GM04503 (cell line): Measurements from ENCODE around the gene TMEM120B.

ENCODE experiments used
- DNase-seq: peaks from one replicate; pipeline ENCODE4 v3.0.0-alpha.2; 2012; ENCODE audit warnings: low read depth

Gene TMEM120B

DNA sequence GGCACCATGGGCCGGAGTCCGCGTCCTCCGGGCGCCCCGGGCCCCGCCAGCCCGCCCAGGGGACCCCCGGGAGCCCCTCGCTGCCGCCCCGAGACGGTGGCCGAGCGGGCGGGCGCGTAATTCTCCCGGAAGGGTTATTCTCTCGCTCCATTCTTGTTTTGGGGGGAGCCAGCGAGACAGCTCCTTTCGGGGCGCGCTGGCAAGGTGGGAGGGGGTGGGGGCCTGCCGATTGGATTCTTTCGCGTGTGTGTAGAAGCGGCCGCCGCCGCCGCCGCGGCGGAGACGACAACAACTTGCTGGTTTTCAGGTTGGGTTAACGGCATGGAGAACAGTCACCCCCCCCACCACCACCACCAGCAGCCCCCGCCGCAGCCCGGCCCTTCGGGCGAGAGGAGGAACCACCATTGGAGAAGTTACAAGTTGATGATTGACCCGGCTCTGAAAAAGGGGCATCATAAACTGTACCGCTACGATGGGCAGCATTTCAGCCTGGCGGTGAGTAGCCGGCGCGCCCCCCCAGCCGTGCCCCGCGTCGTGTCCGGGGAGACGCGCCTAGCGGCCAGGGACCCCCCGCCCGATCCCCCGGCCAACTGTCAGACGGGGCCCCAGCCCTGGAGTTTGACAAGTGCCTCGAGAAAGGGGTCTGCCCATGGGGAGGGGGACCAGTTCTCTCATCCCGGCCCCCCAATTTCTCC lies 92.0 kb downstream of the TMEM120B start:
- DNase-seq = no peak

DNA sequence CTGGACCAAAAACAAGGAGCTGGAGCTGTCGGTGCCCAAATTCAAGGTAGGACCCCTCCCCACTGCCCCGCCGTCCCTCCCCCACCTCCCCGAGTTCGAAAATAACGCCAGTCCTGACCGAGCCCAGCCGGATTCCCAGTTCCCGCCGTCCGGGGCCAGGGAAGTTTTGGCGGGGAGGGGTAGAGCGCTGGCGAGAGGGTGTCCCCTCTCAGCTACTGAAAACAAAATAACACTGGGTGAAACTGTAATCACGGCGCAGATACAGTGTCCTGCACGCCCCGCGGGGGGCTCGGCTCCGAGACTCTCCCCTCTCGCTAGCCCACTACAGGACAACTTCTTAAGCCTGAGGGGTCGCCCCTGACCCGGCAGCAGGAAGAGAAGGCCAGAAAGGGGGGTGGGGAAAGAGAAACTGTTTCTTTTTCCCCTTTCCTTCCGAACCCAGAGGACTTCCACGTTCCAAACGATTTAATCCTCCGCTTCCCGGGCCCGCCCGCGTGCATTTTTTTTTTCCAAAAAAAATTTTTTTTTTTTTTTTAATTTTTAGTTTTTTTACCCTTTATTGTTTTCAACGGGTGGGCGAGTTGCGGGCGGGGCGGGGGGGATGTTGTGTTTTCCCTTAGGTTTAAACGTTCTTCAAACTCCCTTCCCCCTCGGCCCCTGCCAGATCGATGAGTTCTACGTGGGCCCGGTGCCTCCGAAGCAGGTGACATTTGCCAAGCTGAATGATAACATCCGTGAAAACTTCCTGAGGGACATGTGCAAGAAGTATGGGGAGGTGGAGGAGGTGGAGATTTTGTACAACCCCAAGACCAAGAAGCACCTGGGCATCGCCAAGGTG lies 92.8 kb downstream of the TMEM120B start:
- no peak for DNase-seq

- no peak for DNase-seq
These were observed 93.5 kb downstream of the TMEM120B start for GRCh38 chr12:121806009-121806545.

DNA sequence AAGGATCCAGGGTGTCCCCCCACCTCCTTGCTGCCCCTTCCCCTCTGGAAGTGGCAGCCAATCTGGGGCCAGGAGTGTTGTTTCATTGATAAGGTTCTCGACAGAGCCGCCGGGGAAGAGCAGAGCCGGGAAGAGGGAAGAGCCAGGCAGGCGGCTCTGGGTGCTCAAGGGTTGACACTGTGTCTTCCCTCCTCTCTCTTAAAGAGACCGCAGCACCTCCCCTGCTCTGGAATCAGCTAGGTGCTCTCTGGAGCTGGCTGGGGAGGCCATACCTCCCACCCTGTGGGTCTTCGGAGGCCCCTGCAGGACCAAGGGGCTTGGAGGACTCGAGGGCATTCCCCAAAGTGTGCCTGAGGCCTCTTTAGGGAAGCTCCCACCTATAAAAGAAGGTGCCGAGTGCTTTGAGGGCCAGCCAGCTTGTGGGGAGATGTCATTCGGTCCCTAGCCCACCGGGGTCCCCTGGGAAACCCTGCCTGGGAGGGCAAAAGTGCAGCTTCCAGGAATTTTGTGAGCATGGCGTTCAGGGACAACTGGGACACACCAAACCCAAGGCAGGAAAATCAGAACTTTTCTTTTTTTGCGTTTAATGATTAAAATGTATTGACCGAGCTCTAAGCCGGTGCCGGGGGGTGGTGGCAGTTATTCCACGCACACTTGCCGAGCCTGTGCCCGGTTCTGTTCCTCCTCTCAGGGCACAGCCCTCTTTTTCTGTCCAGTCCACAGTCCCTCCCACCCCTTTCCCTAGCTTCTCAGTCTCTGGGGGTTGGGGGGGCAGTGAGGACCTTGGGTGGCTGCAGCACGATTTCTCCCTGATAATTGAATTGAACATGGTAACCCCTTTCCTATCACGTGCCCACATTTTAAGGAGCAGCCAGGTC lies 94.2 kb downstream of the TMEM120B start:
- no peak for DNase-seq

- no peak for DNase-seq
These were observed 95.2 kb downstream of the TMEM120B start for GRCh38 chr12:121807642-121808347.

GRCh38 chr12:121808623-121809022 lies 96.1 kb downstream of the TMEM120B start:
- DNase-seq = no peak

GRCh38 chr12:121809712-121810116 lies 97.2 kb downstream of the TMEM120B start:
- DNase-seq = no peak

- no peak for DNase-seq
These were observed 97.8 kb downstream of the TMEM120B start for GRCh38 chr12:121810234-121810817.

DNA sequence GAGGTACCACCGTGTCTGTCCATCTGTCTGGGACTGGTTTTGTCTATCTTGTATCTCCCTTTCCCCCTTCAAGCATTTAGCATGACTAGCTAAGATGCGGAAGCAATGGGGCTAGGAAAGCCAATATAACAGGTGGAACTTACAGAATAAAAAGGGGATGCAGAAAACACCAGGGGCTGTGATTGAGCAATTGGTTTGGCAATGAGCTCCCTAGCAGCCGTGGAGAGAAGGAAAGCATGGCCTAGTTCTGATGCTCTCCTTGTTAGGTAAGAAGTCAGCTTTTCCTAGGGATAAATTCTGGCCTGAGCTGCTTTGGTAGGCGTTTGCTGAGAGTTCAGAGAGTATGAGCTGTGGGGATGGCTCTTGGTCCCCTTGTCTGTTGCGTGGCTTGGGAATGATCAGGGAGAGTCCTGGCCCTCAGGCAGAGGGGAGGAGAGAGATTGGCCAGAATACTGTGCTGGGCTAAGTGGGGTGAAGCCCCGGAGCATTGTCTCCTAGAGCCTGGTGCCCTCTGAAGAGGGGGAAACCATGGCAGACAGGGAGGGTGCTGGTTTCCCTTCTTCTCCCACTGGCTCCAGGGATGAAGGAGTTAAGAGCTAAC lies 98.4 kb downstream of the TMEM120B start:
- no peak for DNase-seq

DNA sequence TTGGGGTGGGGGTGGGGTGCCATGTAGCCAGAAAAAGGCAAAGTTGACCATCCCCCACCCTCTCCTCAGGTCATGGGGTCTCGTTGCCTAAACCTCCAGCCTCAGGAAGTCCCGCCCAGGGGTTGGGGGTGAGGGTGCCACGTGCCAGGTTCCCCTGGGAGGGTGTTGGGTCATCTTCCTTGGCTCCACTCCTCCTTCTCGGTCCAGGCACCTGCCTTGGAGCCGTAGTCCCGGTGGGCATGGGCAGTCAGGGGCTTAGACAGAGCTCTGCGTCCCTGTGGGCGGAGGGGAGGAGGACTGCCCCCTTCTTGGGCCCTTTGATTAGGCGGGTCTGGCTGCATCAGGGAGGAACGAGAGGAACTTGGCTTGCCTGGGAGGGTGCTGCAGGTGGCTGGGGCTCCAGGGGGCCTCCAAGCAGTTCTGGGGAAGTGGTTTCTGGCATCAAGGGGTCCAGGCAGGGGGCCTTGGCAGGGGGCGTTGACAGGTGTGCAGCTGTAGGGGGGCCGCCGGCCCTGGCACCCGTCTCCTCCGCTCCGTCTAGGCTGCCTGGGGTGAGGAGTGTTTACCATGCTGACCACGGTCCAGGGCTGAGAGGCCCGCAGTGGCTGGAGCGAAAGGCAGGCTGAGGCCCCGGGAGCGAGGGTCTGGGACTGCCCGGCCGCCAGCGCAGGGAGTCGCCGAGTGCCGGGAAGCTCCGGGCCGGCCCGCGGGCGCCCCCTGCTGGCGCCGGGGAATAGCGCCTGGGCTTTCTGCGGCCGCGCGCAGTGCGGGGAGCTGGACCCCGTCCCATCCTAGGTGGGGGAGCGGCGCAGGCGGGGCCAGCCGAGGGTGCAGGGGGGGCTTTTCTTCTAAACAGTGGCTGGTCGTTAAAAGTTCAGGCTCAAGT lies 99.1 kb downstream of the TMEM120B start:
- DNase-seq = no peak

DNA sequence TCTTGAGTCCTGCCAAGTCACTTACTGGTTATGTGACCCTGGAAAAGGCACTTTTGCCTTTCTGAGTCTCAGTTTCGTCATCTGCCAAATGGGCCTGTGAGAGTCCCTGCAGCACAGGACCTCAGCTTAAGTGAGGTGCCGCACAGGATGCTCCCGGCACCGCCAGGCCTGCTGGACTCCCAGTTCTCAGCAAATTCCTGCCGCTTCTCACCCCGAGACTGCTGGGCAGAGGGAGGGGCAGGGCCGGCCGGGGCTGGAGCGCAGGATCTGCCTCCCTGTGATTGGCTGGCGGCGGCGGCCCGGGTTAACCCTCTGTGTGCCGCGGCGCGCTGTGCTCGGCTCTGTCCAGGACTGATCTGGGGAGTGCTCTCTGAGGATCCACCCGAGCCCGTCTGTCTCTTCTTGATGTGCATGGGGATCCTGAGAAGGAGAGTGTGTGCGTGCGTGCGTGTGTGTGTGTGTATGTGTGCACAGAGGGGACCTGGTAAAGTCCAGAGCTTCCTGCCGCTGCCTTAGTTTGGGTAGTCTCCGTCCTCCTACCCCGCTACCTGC lies 99.8 kb downstream of the TMEM120B start:
- no peak for DNase-seq

DNA sequence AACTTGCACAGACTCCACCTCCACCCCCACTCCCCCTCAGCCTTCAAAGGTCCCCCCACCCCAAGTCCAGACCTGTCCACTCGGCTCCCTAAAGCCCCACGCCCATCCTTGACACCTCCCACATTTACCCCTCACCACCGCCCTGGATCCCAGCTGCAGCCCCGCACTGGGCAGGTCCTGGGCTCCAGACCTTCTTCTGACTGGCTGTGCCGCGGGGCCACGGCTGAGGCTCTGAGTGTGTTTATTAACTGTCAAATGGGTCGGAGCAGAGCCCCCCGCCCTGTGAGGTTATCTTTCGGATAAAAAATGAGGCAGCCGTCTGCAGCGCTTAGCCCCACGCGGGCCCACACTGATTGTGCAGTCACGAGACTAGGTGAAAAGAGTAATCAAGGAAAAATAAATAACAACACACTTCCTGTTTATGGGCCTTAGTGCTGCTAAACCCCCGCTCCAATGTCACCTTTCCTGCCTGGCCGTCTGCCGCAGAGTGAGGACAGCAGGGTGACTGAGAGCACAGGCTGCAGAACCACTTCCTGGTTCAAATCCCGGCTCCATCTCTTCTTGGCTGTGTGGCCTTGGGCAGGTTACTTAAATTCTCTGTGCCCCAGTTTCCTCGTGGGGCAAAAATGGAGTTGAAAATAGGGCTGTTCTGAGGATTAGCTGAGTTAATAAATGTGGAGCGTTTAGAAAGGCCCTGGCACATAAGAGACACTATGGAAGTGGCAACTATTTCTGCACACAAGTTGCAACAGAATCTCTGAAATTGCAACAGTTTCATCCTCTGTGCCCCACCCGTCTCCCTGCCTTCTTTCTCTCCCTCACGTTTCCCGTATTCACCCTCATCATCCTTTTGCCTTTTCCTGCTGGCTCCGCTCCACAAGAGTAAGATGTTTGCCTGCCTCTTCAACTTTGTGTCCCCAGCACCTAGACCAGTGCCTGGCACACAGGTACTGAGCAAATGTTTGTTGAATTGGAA lies 100.7 kb downstream of the TMEM120B start:
- no peak for DNase-seq

DNA sequence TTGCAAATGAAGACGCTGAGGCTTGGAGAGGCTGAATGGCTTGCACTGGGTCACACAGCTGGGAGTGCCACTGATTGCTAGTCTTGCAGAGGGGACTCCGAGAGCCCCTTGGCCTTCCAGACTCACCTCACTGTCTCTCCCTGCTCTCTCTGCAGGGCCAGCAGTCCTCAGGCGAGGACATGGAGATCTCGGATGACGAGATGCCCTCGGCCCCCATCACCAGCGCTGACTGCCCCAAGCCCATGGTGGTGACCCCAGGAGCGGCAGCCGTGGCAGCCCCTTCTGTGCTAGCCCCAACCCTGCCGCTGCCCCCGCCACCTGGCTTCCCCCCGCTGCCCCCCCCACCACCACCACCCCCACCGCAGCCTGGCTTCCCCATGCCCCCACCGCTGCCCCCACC lies 101.4 kb downstream of the TMEM120B start:
- no peak for DNase-seq

DNA sequence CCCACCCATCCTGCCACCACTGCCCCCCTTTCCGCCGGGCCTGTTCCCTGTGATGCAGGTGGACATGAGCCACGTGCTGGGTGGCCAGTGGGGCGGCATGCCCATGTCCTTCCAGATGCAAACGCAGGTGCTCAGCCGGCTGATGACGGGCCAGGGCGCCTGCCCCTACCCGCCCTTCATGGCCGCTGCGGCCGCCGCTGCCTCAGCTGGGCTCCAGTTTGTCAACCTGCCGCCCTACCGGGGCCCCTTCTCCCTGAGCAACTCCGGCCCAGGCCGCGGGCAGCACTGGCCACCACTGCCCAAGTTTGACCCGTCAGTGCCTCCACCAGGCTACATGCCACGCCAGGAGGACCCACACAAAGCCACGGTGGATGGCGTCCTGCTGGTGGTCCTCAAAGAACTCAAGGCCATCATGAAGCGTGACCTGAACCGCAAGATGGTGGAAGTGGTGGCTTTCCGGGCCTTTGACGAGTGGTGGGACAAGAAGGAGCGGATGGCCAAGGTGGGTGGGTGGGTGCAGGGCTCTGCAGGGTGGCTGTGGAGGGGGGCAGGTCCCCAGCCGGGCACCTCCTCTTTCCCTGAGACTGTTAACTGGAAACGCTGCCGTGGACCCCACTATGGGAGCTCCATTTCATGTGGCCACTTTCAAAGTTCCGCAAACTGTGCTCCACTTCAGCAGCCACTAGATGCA lies 102.0 kb downstream of the TMEM120B start:
- no peak for DNase-seq

DNA sequence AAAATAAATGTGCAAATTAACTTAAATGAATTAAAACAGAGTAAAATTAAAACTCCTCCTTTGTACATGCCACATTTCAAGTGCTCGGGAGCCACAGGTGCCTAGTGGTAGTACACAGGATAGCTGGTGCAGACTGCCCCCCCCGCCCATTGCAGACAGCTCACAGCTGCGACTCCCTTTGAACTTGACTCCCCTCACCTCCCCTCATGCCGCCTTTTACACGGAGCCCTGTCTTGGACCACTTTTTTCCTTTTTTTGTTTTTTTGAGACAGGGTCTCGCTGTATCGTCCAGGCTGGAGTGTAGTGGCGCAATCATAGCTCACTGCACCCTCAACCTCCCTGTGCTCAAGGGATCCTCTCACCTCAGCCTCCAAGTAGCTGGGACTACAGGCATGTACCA lies 102.7 kb downstream of the TMEM120B start:
- DNase-seq = no peak

- no peak for DNase-seq
These were observed 104.5 kb downstream of the TMEM120B start for GRCh38 chr12:121816925-121817647.

- DNase-seq = no peak
These were observed 105.1 kb downstream of the TMEM120B start for GRCh38 chr12:121817648-121818043.
